Gastrocnemius medialis (tissue), 4 donors: Measurements from ENCODE around the gene B3GLCT. TPM values are rescaled to one million over a fixed set of nuclear protein-coding genes. Genes with fewer than 3 reads are reported as not detected.
A peak's percentile ranks its signal among the peaks of the same experiment; 100 is the strongest.

Experiments
- ATAC-seq, 2 donors: fragments of 150-250 bp; one replicate each; pipeline ENCODE4 v1.9.1; 2016
- DNase-seq, 2 donors: peaks; one replicate each; pipeline ENCODE4 v3.0.0-alpha.2; 2019
- H3K27ac ChIP-seq, 4 donors: fragments of 200-600 bp; sonication (generic); 1 replicate in 1 of 4; 2 replicates in 3 of 4; pipeline ENCODE4 v1.5.1; 2016 to 2018; ENCODE audit warnings: mild to moderate bottlenecking in 2 of 4, moderate library complexity in 1 of 4
- H3K27me3 ChIP-seq, 3 donors: fragments of 200-600 bp; sonication (generic) in 2 of 3; 1 replicate in 1 of 3; 2 replicates in 2 of 3; pipeline versions ENCODE4 v1.5.1 to v1.6.0; 2016 to 2019; ENCODE audit warnings: mild to moderate bottlenecking in 1 of 3, moderate library complexity in 1 of 3
- H3K36me3 ChIP-seq, 2 donors: fragments of 200-600 bp; sonication (generic) in 1 of 2; one replicate each; pipeline ENCODE4 v1.5.1; 2017 to 2018
- H3K4me1 ChIP-seq, 2 donors: fragments of 200-600 bp; sonication (generic) in 1 of 2; one replicate each; pipeline ENCODE4 v1.5.1; 2016 to 2017; ENCODE audit warnings: mild to moderate bottlenecking in 2 of 2
- H3K4me3 ChIP-seq, 4 donors: fragments of 200-600 bp; sonication (generic) in 3 of 4; 1 replicate in 1 of 4; 2 replicates in 3 of 4; pipeline ENCODE4 v1.5.1; 2016 to 2019; ENCODE audit warnings: mild to moderate bottlenecking in 2 of 4
- H3K9me3 ChIP-seq, 3 donors: fragments of 200-600 bp; sonication (generic) in 2 of 3; 1 replicate in 1 of 3; 2 replicates in 2 of 3; pipeline ENCODE4 v1.5.1; 2016 to 2019
- POLR2A ChIP-seq, 2 donors: fragments of 450-650 bp; IDR thresholded peaks; one replicate each; pipeline ENCODE4 v1.6.1; 2017; ENCODE audit warnings: antibody characterized with exemption in 2 of 2, mild to moderate bottlenecking in 2 of 2, moderate library complexity in 2 of 2
- in situ Hi-C, 4 donors: fragments of 200-750 bp; cut with MboI; loops; one replicate each; pipeline versions ENCODE4 v1.15.0 to v1.8.0; 2017; ENCODE audit warnings: low sequenced_read_pairs in 4 of 4
- intact Hi-C: fragments of 100-400 bp; cut with DNase I; formaldehyde crosslinking; loops from one replicate; pipeline ENCODE4 v1.15.1; 2023; ENCODE audit warnings: low total_unique reads
- total RNA-seq, 4 donors: library from RNA; depleted of rRNA; stranded (reverse); fragments of >200 nt; gene quantifications; one replicate each; pipeline versions ENCODE4 v1.1.0 to v1.2.3, GENCODE V29; 2016
- TF ChIP-seq, protein P1 (sequence below), 5 experiments: fragments of 450-650 bp in 3 of 5; fragments of 200-600 bp in 2 of 5; sonication (generic) in 2 of 5; IDR thresholded peaks in 4 of 5; conservative IDR thresholded peaks in 1 of 5; 1 replicate in 4 of 5; 2 replicates in 1 of 5; pipeline ENCODE4 v1.5.1; 2016 to 2019; ENCODE audit warnings: antibody characterized with exemption in 5 of 5, mild to moderate bottlenecking in 3 of 5, moderate library complexity in 3 of 5

B3GLCT gene
- total RNA-seq, 4 donors from 2014 or later: 2.4 to 4.8 (median 3.6) TPM

DNA sequence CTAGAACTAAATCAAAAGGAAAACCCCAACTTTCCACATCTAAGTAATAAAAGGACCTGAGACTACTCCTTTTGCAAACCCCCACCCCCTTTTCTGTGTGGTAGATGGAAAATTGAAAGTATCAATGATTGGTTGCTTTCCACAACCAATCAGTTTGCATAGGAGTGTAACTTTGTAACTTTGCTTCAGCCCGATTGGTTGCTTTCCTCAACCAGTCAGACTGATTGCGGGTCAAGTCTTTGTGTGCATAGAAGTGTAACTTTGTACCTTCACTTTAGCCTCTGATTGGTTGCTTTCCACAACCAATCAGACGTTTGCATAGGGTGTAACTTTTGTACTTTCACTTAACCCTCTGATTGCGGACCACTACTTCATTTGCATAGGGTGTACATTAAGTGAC, 8.0 kb upstream of the B3GLCT start:
- no peak overlapping the region for H3K4me3 ChIP-seq

DNA sequence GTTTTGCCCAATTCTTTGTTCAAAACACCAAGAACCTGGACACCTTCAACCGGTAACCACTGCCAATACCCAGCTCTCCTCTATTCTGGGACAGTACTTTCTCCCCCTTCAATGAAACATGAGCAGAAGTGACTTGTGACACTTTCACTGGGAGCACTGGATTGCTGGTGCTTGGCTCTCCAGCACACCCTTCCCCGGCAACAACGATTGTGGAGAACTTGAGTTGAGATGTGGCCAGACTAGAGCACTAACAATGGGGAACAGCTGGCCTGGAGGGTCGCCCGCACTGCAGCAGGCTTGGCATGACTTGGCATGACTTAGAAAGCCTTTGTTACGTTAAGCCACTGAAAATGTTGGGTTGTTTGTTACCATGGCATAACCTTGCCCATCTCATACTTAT, 7.5 kb upstream of the B3GLCT start:
- in situ Hi-C loops: no loop called here
- ATAC-seq (peak; percentile 97 to 100), DNase-seq (peak in 1 of 2 donors; percentile 43)
- intact Hi-C loops: no loop called here
- Histone ChIP-seq H3K4me1 (peaks cover 5 to 10% of the 10 kb centered on the region in 2 donors), H3K27me3 (no peaks in the 10 kb centered on the region), H3K9me3 (no peaks in the 10 kb centered on the region), H3K4me3 (no peak overlapping the region), H3K36me3 (no peaks in the 10 kb centered on the region), H3K27ac (peak overlapping the region; percentile 7 to 64 (median 43))
- TF ChIP-seq POLR2A (IDR thresholded peaks at IDR 0.05): no peak
- TF ChIP-seq, protein P1, sequence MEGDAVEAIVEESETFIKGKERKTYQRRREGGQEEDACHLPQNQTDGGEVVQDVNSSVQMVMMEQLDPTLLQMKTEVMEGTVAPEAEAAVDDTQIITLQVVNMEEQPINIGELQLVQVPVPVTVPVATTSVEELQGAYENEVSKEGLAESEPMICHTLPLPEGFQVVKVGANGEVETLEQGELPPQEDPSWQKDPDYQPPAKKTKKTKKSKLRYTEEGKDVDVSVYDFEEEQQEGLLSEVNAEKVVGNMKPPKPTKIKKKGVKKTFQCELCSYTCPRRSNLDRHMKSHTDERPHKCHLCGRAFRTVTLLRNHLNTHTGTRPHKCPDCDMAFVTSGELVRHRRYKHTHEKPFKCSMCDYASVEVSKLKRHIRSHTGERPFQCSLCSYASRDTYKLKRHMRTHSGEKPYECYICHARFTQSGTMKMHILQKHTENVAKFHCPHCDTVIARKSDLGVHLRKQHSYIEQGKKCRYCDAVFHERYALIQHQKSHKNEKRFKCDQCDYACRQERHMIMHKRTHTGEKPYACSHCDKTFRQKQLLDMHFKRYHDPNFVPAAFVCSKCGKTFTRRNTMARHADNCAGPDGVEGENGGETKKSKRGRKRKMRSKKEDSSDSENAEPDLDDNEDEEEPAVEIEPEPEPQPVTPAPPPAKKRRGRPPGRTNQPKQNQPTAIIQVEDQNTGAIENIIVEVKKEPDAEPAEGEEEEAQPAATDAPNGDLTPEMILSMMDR (IDR thresholded peaks at IDR 0.05 in 4 of 5, conservative IDR thresholded peaks at IDR 0.05 in 1 of 5): no peak

More for the DNA sequence above, 8.0 kb upstream of the B3GLCT start:
- Histone ChIP-seq H3K4me1 (peaks cover 5 to 10% of the 10 kb centered on the region in 2 donors), H3K9me3 (no peaks in the 10 kb centered on the region), H3K36me3 (no peaks in the 10 kb centered on the region), H3K27ac (peak overlapping the region in 3 of 4 donors; percentile 25 to 64 (median 61)), H3K27me3 (no peaks in the 10 kb centered on the region)
- ATAC-seq (no peak), DNase-seq (no peak)
- in situ Hi-C loops (no loop called here), intact Hi-C loops (no loop called here)
- TF ChIP-seq, protein P1 (IDR thresholded peaks at IDR 0.05 in 4 of 5, conservative IDR thresholded peaks at IDR 0.05 in 1 of 5): no peak
- TF ChIP-seq POLR2A (IDR thresholded peaks at IDR 0.05): no peak

DNA sequence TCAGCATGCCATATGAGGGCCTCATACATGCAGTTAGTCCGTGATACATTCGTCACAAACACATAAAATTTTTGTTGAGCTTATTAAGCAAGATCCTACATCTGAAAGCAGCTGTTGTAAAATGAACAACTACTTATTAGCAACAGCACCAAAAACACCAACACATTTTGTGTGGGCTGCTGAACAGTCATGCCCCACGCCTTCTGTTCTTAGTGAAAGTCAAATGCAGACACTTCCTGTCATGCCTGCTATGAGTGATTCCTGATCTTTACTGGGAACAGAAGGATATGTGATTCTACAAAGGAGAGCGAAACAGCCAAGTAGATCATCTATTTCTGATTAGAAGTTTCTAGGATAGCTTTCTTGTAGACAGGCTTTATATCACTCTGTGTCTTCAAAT, 4.2 kb upstream of the B3GLCT start:
- peaks cover 5 to 13% of the 10 kb centered on the region in 2 donors for H3K4me1 ChIP-seq
- intact Hi-C loops: no loop called here
- no peaks in the 10 kb centered on the region for H3K27me3 ChIP-seq
- DNase-seq (no peak), ATAC-seq (no peak)
- H3K36me3 ChIP-seq: no peaks in the 10 kb centered on the region
- no peak overlapping the region for H3K4me3 ChIP-seq
- H3K27ac ChIP-seq: no peak overlapping the region
- no peaks in the 10 kb centered on the region for H3K9me3 ChIP-seq
- no peak for TF ChIP-seq POLR2A (IDR thresholded peaks at IDR 0.05)
- TF ChIP-seq, protein P1 (IDR thresholded peaks at IDR 0.05 in 4 of 5, conservative IDR thresholded peaks at IDR 0.05 in 1 of 5): no peak
- in situ Hi-C loops: no loop called here

DNA sequence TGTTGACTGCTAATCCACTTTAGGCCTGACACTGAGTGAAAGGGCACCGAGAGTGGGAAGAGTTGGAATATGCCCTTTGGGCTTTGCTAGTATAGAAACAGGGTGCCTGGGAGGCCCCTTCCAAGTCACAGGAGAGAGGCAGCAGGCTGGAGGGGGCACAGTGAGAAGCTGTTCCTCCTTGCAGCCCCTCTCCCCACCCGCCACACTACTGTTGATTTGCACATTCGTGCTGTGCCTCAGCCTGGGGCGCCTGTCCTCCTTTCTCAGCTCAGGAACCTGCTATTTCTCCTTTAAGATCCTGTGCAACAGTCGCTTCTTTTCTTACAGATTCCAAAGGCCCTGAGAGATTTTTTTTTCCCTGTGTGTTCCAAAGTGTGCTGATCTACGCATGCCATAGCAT, 2.8 kb upstream of the B3GLCT start:
- Histone ChIP-seq H3K36me3 (no peaks in the 10 kb centered on the region), H3K27ac (no peak overlapping the region), H3K4me3 (no peak overlapping the region), H3K27me3 (no peaks in the 10 kb centered on the region), H3K4me1 (peaks cover 13 to 21% of the 10 kb centered on the region in 2 donors), H3K9me3 (no peaks in the 10 kb centered on the region)
- in situ Hi-C loops: no loop called here
- TF ChIP-seq, protein P1 (IDR thresholded peaks at IDR 0.05 in 4 of 5, conservative IDR thresholded peaks at IDR 0.05 in 1 of 5): no peak
- TF ChIP-seq POLR2A (IDR thresholded peaks at IDR 0.05): no peak
- ATAC-seq: no peak
- DNase-seq: no peak
- intact Hi-C loops: no loop called here

DNA sequence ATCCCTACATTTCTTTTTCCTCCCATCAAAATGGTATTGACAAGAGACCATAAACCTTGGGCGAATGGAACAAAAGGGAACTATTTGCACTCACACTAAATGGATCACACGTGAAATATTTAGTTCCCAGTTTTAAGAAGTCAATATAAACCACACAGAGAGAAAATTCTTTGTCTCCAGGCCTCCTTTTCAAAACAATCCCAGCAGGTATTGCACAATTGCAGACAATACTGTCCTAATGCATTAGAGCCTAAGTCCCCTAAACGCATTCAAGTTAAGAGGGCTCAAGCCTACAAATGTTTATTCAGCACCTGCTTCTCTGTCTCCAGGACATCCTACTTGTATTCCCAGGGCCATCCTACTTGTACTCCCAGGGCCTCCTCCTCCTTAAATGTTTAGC, 1.3 kb upstream of the B3GLCT start:
- no peaks in the 10 kb centered on the region for H3K9me3 ChIP-seq
- peaks cover 12 to 13% of the 10 kb centered on the region in 2 donors for H3K4me1 ChIP-seq
- H3K4me3 ChIP-seq: no peak overlapping the region
- H3K27ac ChIP-seq: no peak overlapping the region
- H3K27me3 ChIP-seq: no peaks in the 10 kb centered on the region
- in situ Hi-C loops (no loop called here), intact Hi-C loops (no loop called here)
- no peaks in the 10 kb centered on the region for H3K36me3 ChIP-seq
- DNase-seq (no peak), ATAC-seq (no peak)
- no peak for TF ChIP-seq POLR2A (IDR thresholded peaks at IDR 0.05)
- TF ChIP-seq, protein P1 (IDR thresholded peaks at IDR 0.05 in 4 of 5, conservative IDR thresholded peaks at IDR 0.05 in 1 of 5): no peak
